Uterus (tissue), 4 donors: ENCODE results near the gene BAIAP2. TPM values are rescaled to one million over a fixed set of nuclear protein-coding genes. Genes with fewer than 3 reads are reported as not detected.

Experiments used
- DNase-seq, 2 donors: peaks; one replicate each; pipeline ENCODE4 v3.0.0-alpha.2; 2019 to 2020
- H3K27ac ChIP-seq, 2 donors: fragments of 200-600 bp; sonication (generic); 1 replicate in 1 of 2; 2 replicates in 1 of 2; pipeline ENCODE4 v1.5.1; 2016 to 2018
- H3K27me3 ChIP-seq, 2 donors: fragments of 200-600 bp; sonication (generic); one replicate each; pipeline ENCODE4 v1.5.1; 2018 to 2019; ENCODE audit warnings: control low read depth in 1 of 2
- H3K36me3 ChIP-seq, 2 donors: fragments of 200-600 bp; sonication (generic); one replicate each; pipeline ENCODE4 v1.5.1; 2019; ENCODE audit warnings: control low read depth in 1 of 2
- H3K4me1 ChIP-seq, 2 donors: fragments of 200-600 bp; sonication (generic); one replicate each; pipeline ENCODE4 v1.5.1; 2018 to 2019; ENCODE audit warnings: control low read depth in 1 of 2
- H3K4me3 ChIP-seq, 2 donors: fragments of 200-600 bp; sonication (generic); 1 replicate in 1 of 2; 2 replicates in 1 of 2; pipeline ENCODE4 v1.5.1; 2018 to 2019; ENCODE audit warnings: mild to moderate bottlenecking in 1 of 2
- H3K9me3 ChIP-seq, 2 donors: fragments of 200-600 bp; sonication (generic); one replicate each; pipeline ENCODE4 v1.5.1; 2019; ENCODE audit warnings: control low read depth in 1 of 2
- CTCF ChIP-seq, 4 experiments: fragments of 200-600 bp in 2 of 4; fragments of 450-650 bp in 2 of 4; sonication (generic) in 2 of 4; IDR thresholded peaks; one replicate each; pipeline ENCODE4 v1.5.1; 2016 to 2019; ENCODE audit warnings: antibody characterized with exemption in 4 of 4, mild to moderate bottlenecking in 2 of 4, moderate library complexity in 1 of 4
- POLR2A ChIP-seq, 2 donors: fragments of 450-650 bp; IDR thresholded peaks; one replicate each; pipeline ENCODE4 v1.6.1; 2016; ENCODE audit warnings: antibody characterized with exemption in 2 of 2, mild to moderate bottlenecking in 1 of 2, moderate library complexity in 1 of 2
- intact Hi-C: fragments of 100-400 bp; cut with DNase I; formaldehyde crosslinking; loops from one replicate; pipeline ENCODE4 v1.15.1; 2023; ENCODE audit warnings: low total_unique reads
- total RNA-seq, 4 donors: library from RNA; depleted of rRNA in 3 of 4; stranded (reverse); fragments of >200 nt in 3 of 4; gene quantifications; one replicate each; pipeline versions ENCODE4 v1.1.0 to v1.2.4, GENCODE V29; 2014 to 2023
- donor health status: DM: yes; HTN: yes; CAD: no.

The BAIAP2 gene
- total RNA-seq, 4 donors from 2014 or later = 16.5 to 70.7 (median 45.8) TPM

GRCh38 chr17:81039096-81039495 lies 4.1 kb downstream of the BAIAP2 start:
- H3K4me1 ChIP-seq = peaks cover 3 to 6% of the 10 kb centered on the region in 2 donors
- TF ChIP-seq POLR2A (IDR thresholded peaks at IDR 0.05) (no peak), CTCF (IDR thresholded peaks at IDR 0.05) (no peak)
- H3K27ac ChIP-seq = no peak overlapping the region
- H3K4me3 ChIP-seq = no peak overlapping the region
- no peaks in the 10 kb centered on the region for H3K36me3 ChIP-seq
- intact Hi-C loops = no loop called here
- no peaks in the 10 kb centered on the region for H3K27me3 ChIP-seq
- DNase-seq = no peak
- no peaks in the 10 kb centered on the region for H3K9me3 ChIP-seq

DNA sequence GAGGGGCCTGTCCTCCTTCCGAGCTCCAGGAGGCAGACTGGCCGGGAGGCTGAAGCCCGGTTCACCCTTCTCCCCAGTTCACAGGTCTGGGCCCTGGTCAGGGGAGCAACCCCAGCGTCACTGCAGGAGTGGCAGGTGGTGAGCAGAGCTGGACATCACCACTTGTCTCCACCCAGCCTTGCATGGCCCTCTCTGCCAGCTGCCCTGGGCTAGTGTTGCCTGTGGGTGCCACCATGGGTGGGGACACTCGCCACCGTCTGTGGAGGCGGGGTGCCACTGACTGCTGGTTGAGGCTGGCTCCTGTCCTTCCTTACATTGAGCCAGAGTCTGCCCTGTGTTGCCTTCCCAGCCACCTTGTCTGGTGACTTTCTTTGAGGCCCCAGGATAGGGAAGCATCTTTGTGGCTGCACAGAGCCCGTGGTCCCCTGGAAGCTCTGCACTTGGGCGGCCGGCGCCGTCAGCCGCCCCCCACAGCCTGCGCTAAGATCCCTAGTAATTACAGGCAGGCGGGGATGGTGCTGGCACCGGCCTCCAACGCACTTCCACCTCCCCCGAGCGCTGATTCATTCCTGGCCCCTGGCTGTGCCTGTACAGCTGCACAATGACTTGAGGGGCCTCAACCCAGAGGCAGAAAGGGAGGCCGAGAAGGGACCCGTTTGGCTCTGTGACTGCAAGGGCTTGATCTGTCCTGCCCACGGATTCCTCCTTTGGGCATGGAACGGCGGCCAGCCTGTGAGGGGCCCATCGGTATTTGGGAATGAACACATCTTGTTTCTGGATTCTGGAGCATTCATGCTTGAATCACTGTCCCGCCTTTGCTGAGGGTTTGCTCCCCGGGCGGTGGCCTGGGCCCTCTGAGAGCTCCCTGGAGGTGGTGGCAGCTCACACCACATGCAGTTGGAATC lies 5.2 kb downstream of the BAIAP2 start:
- Histone ChIP-seq H3K4me1 (peaks cover 5 to 14% of the 10 kb centered on the region in 2 donors), H3K27me3 (no peaks in the 10 kb centered on the region), H3K27ac (peak overlapping the region in 1 of 2 donors; percentile 1), H3K9me3 (no peaks in the 10 kb centered on the region), H3K4me3 (no peak overlapping the region), H3K36me3 (no peaks in the 10 kb centered on the region)
- intact Hi-C loops = no loop called here
- DNase-seq = peak; percentile 61
- TF ChIP-seq CTCF (IDR thresholded peaks at IDR 0.05) (no peak), POLR2A (IDR thresholded peaks at IDR 0.05) (no peak)

DNA sequence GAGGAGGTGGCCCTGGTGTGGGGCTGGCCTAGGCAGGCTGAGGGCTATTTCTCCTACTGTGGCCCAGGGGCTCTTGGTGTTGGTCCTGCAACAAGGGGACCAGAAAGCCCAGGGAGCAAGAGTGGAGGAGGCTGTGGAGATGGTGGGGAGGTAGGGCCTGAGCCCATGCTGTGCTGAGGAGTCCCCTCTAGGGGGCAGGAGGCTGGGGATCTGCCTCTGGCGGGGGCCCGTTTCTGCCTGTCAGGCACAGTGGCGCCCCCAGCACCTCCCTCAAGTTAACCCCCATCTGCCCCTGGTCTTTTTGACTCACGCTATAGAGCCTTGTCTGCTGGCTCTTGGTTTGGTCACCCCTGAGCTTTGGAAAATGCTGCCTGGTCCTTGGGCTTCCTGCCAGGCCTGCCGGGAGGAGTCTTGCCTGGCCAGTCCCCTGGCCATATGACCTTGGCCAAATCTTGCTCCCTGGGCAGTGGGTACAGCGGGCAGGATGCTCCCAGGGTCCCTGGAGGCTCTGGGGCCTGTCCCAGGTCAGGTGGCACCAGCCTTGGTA lies 5.9 kb downstream of the BAIAP2 start:
- intact Hi-C loops = no loop called here
- H3K4me1 ChIP-seq = peaks cover 7 to 22% of the 10 kb centered on the region in 2 donors

GRCh38 chr17:81042606-81043005 lies 7.7 kb downstream of the BAIAP2 start:
- TF ChIP-seq POLR2A (IDR thresholded peaks at IDR 0.05) (no peak), CTCF (IDR thresholded peaks at IDR 0.05) (no peak)

More for the DNA sequence above, 5.9 kb downstream of the BAIAP2 start:
- Histone ChIP-seq H3K4me3 (no peak overlapping the region), H3K27ac (peak overlapping the region in 1 of 2 donors; percentile 1), H3K36me3 (no peaks in the 10 kb centered on the region), H3K27me3 (no peaks in the 10 kb centered on the region), H3K9me3 (no peaks in the 10 kb centered on the region)
- DNase-seq = no peak
- TF ChIP-seq CTCF (IDR thresholded peaks at IDR 0.05) = no peak
- TF ChIP-seq POLR2A (IDR thresholded peaks at IDR 0.05) = no peak

GRCh38 chr17:81043319-81043724 lies 8.4 kb downstream of the BAIAP2 start:
- no peaks in the 10 kb centered on the region for H3K36me3 ChIP-seq
- no peaks in the 10 kb centered on the region for H3K27me3 ChIP-seq
- H3K4me1 ChIP-seq = peaks cover 3 to 22% of the 10 kb centered on the region in 2 donors
- no peak for DNase-seq
- H3K4me3 ChIP-seq = no peak overlapping the region
- H3K9me3 ChIP-seq = no peaks in the 10 kb centered on the region
- TF ChIP-seq CTCF (IDR thresholded peaks at IDR 0.05) = no peak
- no peak for TF ChIP-seq POLR2A (IDR thresholded peaks at IDR 0.05)
- intact Hi-C loops = no loop called here
- H3K27ac ChIP-seq = peak overlapping the region; percentile 60 to 64

More at GRCh38 chr17:81042606-81043005, 7.7 kb downstream of the BAIAP2 start:
- no peaks in the 10 kb centered on the region for H3K27me3 ChIP-seq
- no peak for DNase-seq
- no peaks in the 10 kb centered on the region for H3K36me3 ChIP-seq
- H3K9me3 ChIP-seq = no peaks in the 10 kb centered on the region
- H3K4me3 ChIP-seq = no peak overlapping the region
- intact Hi-C loops = no loop called here
- peaks cover 3 to 22% of the 10 kb centered on the region in 2 donors for H3K4me1 ChIP-seq
- H3K27ac ChIP-seq = no peak overlapping the region
